Activated CD4-positive, alpha-beta T cell treated with anti-CD3 and anti-CD28 coated beads, Interleukin-2, amount 50 U/mL, for 4 hours (primary cell): ENCODE results near the gene SLC35F3.

Source experiments
- DNase-seq, 2 experiments: peaks; one replicate each; pipeline ENCODE4 v3.0.0-alpha.2; 2020

SLC35F3 gene

GRCh38 chr1:234327577-234328164 lies 423.2 kb downstream of the SLC35F3 start:
- DNase-seq: no peak

DNA sequence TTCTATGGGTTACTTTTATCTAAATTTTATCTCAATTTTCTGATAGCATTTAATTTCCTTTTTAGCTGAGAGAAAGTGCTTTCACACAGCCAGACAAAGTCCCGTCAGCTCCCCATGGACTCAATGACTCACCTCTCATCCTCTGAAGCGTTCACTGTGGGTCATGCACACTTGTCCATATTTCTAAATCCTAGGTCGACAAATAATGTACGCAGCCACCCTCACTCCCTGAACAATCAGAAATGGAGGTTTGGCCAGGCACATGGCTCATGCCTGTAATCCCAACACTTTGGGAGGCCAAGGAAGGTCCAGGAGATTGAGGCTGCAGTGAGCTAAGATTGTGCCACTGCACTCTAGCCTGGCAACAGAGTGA lies 426.4 kb downstream of the SLC35F3 start:
- DNase-seq: no peak

GRCh38 chr1:234331507-234331906 lies 427.0 kb downstream of the SLC35F3 start:
- DNase-seq: no peak

DNA sequence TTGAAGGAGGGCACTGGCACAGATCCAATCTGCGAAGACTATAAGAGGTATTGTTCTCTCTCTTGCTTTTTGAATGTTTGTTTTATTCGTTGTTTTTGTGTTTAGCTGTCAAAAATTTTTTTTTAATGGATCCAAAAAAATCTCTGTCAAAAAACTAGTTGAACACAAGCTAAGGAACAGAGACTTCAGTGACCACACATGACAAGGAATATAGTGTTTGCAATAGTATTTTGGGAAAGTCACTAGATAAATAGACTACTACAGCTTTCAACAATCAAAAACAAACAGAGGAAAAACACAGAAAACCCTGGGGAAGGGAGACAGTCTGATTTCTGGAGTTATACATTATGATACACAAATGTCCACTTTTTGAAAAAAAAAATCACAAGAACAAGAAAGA lies 431.9 kb downstream of the SLC35F3 start:
- no peak for DNase-seq

- no peak for DNase-seq
Observed at GRCh38 chr1:234337233-234337632, 432.8 kb downstream of the SLC35F3 start.

DNA sequence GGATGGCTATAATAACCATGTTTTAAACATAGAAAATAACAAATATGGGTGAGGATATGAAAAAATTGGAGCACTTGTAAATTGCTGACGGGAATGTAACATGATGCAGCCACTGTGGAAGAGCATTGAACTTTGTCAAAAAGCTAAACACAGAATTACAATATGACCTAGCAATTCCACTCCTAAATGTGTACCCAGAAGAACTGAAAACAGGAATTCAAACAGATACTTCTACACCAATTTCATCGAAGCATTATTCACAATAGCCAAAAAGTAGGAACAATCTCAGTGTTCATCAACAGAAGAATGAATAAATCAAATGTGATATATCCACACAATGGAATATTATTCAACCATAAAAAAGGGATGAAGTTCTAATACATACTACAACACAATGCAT lies 436.1 kb downstream of the SLC35F3 start:
- DNase-seq: no peak

DNA sequence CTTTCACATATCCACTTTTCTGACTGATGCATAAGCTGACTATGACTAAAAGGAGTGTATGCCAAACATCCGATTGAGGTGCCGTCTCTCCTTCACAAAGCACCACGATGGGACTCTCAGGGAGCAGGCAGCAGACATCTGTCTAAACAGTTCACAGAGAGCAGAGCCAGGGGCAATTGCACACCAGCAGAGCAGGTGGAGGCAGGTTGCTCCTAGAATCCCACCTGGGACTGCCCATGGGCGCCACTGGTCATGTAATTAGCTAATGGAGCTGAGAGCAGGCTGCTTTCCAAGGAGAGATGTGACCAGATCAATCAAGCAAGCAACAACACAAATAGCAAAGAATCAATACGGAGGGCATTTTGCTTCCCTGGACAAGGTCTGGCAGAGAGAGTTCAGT lies 438.3 kb downstream of the SLC35F3 start:
- no peak for DNase-seq

GRCh38 chr1:234345237-234345636 lies 440.8 kb downstream of the SLC35F3 start:
- no peak for DNase-seq

GRCh38 chr1:234348964-234349363 lies 444.5 kb downstream of the SLC35F3 start:
- DNase-seq: no peak

DNA sequence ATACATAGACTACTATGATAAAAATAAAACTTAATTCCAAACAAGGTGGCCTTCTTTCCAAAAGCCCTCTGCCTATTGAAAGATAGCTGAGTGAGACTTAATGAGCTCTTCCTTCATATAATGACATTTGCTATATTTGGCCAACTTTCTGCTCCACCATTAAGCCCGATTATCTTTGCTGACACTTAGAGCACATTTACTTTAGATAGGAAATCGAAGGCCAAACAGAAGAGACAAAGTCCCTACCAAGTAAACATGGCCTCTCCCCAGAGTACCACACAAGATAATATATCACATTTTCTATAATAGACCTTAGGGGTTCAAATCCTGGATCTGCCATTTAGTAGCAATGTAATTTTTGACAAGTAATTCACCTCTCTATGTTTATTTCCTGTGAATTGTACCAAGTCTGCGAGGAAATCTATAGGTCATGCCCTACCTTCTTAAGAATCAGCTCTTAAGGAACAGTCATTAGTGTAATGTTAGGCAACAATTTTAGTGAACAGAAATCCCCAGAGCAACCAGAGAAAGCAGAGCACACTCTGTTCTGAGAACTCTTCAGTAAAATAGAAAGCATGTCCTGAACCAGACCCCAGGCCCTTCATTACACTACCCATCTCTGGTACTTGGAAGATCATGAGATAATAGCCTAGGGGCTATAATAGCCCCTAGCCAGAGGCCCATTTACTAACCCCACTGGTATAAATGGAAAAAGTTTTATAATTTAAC lies 451.5 kb downstream of the SLC35F3 start:
- no peak for DNase-seq

DNA sequence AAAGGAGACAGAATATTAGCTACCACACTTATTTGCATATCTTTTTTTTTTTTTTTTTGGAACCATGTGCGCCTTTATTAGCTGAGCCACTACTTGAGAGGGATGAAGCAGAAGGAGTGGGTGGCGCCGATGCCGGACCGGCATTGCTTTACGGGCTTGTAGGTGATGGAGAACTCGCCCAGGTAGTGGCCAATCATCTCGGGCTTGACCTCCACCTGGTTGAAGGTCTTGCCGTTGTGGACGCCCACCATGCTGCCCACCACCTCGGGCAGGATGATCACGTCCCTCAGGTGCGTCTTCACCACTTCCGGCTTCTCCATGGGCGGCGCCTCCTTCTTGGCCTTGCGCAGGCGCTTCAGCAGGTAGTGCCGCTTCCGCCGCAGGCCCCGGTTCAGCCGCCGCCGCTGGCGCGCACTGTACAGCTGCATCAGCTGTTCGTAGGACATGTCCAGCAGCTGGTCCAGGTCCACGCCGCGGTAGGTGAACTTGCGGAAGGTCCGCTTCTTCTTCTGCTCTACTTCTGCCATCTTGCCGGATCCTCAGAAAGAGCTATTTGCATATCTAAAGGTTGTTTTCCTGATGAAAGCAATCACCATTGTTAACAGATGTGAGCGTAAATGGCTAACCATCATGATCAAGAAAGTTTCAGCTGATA lies 452.3 kb downstream of the SLC35F3 start:
- DNase-seq: peak; percentile 50 to 53

GRCh38 chr1:234357831-234358230 lies 453.4 kb downstream of the SLC35F3 start:
- no peak for DNase-seq

DNA sequence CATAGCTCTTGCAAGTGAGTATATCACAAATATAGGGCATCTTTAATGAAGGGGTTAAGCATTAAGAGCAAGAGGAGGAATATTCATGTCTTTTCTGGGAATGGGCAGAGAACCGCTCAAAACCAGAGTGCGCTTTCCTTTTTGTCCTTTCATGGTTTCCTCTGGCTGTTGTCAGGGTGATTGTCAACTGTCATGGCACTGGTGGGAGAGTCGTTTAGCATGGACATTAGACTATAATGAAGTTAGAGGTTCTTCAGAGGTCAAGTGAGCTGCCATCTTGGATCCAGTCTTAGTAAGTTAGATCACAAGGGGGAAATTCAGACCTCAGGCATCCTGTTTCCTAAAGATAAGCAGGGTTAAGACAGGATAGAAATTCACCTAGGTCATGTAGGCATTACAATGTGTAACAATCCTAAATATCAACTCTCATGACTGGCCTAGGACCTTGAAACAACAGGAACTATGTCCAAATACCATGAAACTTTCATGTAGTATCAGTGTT lies 456.7 kb downstream of the SLC35F3 start:
- no peak for DNase-seq

- DNase-seq: no peak
Observed at GRCh38 chr1:234362558-234362957, 458.1 kb downstream of the SLC35F3 start.

DNA sequence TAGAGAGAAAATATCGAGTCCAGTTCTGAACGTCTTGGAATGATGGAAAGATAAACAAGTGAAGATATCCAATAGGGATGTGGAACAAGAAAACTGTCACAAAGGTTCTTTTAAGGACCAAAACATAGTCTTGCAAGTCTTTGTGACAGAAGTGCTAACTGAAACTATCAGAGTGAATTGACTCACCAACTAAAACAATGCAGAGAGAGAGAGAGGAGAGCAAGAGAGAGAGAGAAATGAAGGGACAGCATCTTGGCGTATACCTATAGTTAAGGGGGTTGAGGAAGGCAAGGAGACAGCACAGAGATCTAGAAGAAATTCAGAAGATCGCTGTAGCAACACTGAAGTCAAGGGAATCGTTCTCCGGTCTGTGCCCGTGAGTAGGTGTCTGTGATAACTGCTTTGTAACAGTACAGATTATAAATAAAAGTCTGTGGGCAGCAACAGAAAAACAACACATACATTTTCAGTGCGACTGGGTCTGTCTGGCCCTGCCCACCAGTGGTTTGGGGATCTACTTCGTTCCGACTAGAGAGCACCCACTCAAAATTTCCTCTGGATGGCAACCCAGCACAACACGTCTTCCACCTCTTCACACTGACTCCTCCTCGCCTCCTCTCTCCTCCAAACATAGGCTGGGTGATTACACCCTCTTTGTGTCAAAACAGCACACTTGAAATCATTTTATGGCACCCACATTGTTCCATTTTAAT lies 464.0 kb downstream of the SLC35F3 start:
- peak; percentile 40 to 52 for DNase-seq

DNA sequence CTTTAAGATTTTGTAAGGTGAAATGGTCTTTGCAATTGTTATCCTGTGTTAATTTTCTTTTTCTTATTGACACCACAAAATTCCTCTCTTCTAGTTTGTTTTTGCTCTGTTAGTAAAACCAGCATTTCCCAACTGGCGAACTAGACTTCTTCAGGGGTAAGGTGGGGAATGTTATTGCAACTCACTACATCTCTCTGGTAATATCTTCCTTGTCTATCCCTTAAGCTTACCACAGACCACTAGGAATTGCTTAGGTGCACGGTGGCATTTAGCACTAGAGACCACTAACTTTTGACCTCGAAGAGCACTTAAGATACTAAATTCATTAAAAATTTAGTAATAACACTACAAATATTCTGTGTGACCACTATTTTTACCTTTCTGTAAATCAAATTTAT lies 464.6 kb downstream of the SLC35F3 start:
- no peak for DNase-seq

DNA sequence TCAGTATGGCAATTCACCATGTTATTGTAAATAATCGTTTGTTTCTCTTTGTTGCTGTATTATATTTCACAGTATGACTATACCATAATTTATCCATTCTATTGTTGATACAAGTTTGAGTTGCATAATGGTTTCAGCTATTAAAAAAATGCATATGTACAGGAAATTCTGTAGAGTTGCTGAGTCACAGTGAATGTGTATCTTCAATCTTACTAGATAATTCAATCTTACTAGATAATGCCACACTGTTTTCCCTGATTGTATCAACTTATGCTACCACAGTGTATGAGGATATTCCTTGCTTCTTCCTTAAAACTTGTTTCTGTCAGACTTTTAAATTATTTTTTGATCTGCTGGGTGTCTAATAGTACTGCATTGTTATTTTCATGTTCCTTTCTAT lies 465.3 kb downstream of the SLC35F3 start:
- DNase-seq: no peak

GRCh38 chr1:234371414-234371813 lies 466.9 kb downstream of the SLC35F3 start:
- no peak for DNase-seq

- no peak for DNase-seq
Observed at GRCh38 chr1:234372011-234372757, 467.7 kb downstream of the SLC35F3 start.

DNA sequence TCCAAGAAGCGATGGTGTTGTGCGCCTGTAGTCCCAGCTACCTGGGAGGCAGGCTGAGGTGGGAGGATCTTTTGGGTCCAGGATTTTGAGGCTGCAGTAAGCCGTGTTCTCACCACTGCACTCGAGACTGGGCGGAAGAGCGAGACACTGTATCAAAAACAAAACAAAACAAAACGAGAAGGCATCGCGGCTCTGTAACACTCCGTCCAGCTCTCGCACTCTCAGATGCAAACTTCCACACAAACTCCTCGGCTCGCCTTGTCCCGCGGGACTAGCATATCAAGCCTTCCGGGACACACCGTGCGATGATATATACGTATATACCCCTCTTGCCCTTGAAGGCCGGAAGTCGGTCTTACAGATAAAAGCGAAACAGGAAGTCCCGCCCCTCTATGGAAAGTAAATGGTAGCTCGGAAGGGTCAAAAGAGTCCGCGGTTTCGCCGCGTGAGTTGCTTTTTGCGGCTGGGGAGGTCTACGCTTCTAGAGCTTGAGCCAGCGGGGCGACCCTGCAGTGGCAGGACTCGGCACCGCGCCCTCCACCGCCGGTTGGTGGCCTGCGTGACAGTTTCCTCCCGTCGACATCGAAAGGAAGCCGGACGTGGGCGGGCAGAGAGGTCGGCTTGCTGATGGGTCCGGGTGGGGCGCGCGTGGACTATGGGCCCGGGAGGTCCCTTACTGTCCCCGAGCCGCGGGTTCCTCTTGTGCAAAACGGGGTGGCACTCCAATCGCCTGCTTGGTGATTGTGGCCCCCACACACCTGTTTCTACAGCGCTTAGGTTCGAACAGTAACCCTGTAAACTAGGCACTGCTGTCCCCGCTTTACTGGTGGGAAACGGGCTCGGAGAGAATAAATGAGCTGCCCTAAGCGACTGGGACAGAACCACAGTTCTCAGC lies 468.8 kb downstream of the SLC35F3 start, which contains the start of gene COA6:
Gene COA6, plus strand, starts transcription at position 393 of the 895 bp plus-strand sequence. Its CDS starts 11 bp downstream, at position 404.
- peak; percentile 85 to 88 for DNase-seq

DNA sequence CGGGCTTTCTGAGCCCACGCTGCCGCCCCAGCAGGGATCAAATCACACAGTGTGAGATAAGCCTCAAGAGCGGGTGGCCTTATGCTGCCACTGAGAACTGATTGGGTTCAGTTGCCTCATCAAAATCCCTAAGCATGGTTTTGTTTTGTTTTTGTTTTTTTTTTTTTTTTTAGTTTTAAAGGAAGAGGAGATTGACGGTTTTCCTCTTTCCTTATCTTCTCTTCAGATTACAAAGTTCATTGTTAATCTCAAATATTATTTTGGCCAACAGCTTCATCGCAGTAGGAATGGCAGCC lies 469.4 kb downstream of the SLC35F3 start:
- no peak for DNase-seq
